ENCODE data around the gene G6PC3.

- 0 out of 2 replicates have a peak, but pooled peaks have one; percentile 11 for TF ChIP-seq CTCF (conservative IDR thresholded peaks at IDR 0.05; ENCODE audit: low read depth, low read length)
- peak; percentile 50 for TF ChIP-seq RCOR1 (IDR thresholded peaks at IDR 0.05; ENCODE audit: insufficient replicate concordance, low read length)
Observed at GRCh38 chr17:44070455-44071197, at the start of gene G6PC3.

Measured in IMR-90 (cell line).